BLaER1 treated with 17β-estradiol and CSF1 and Interleukin-3, amounts not matched to agents 10 nM and 100 nM (cell line): ENCODE results near the gene VAMP3.
A peak's percentile ranks its signal among the peaks of the same experiment; 100 is the strongest.
"Not testable (repeated sequence)": the region's sequence is repeated elsewhere in the genome, so short reads cannot be mapped to it uniquely, and the experiment has no call there.

ENCODE experiments used
- H3K27ac ChIP-seq, 11 experiments: shearing (Covaris generic); formaldehyde crosslinking; 2 replicates each; pipeline ENCODE4 v1.8.1; 2022
- H3K27me3 ChIP-seq, 11 experiments: shearing (Covaris generic); formaldehyde crosslinking; 2 replicates each; pipeline ENCODE4 v1.8.1; 2022
- H3K36me3 ChIP-seq, 11 experiments: shearing (Covaris generic); formaldehyde crosslinking; 2 replicates each; pipeline ENCODE4 v1.8.1; 2022
- H3K4me1 ChIP-seq, 10 experiments: shearing (Covaris generic); formaldehyde crosslinking; 2 replicates each; pipeline ENCODE4 v1.8.1; 2022
- H3K4me2 ChIP-seq, 11 experiments: shearing (Covaris generic); formaldehyde crosslinking; 2 replicates each; pipeline ENCODE4 v1.8.1; 2022
- H3K4me3 ChIP-seq, 10 experiments: shearing (Covaris generic); formaldehyde crosslinking; 2 replicates each; pipeline ENCODE4 v1.8.1; 2022
- H3K9ac ChIP-seq, 11 experiments: shearing (Covaris generic); formaldehyde crosslinking; 2 replicates each; pipeline ENCODE4 v1.8.1; 2022
- H3K9me3 ChIP-seq, 11 experiments: shearing (Covaris generic); formaldehyde crosslinking; replicated peaks in 1 of 11; 2 replicates each; pipeline ENCODE4 v1.8.1; 2022
- H4K20me1 ChIP-seq, 11 experiments: shearing (Covaris generic); formaldehyde crosslinking; 2 replicates each; pipeline ENCODE4 v1.8.1; 2022
- Cebpa-rat ChIP-seq, 11 experiments: shearing (Covaris generic); IDR thresholded peaks; 2 replicates each; pipeline ENCODE4 v1.8.1; 2022

VAMP3 gene

GRCh38 chr1:7784492-7785071 lies 13.5 kb downstream of the VAMP3 start:
- Histone ChIP-seq H3K27ac (peak overlapping the region; percentile 53 to 72 (median 64); a peak in 16 of 22 replicates), H3K36me3 (peaks cover 21 to 34% (median 26%) of the 10 kb centered on the region in 11 experiments), H4K20me1 (peaks cover 0 to 20% (median 0%) of the 10 kb centered on the region in 11 experiments; a peak in 7 of 22 replicates), H3K4me2 (peak overlapping the region; percentile 34 to 61 (median 47)), H3K4me3 (peak overlapping the region in 8 of 10 experiments; percentile 42 to 68 (median 60); a peak in 15 of 20 replicates), H3K27me3 (no peaks in the 10 kb centered on the region), H3K4me1 (peaks cover 32 to 52% (median 40%) of the 10 kb centered on the region in 10 experiments), H3K9ac (peak overlapping the region in 3 of 11 experiments; percentile 59 to 62 (median 59); a peak in 3 of 22 replicates), H3K9me3 (peaks cover 6 to 27% (median 16%) of the 10 kb centered on the region in 11 experiments)
- TF ChIP-seq Cebpa-rat (IDR thresholded peaks at IDR 0.05): no peak

- Histone ChIP-seq H3K4me2 (no peak overlapping the region; a peak in 1 of 22 replicates), H3K27ac (no peak overlapping the region), H3K36me3 (peaks cover 21 to 34% (median 26%) of the 10 kb centered on the region in 11 experiments), H3K4me1 (peaks cover 32 to 48% (median 38%) of the 10 kb centered on the region in 10 experiments), H4K20me1 (peaks cover 0 to 20% (median 0%) of the 10 kb centered on the region in 11 experiments; a peak in 7 of 22 replicates), H3K9ac (no peak overlapping the region), H3K9me3 (peaks cover 11 to 32% (median 22%) of the 10 kb centered on the region in 11 experiments), H3K4me3 (no peak overlapping the region), H3K27me3 (no peaks in the 10 kb centered on the region)
- TF ChIP-seq Cebpa-rat (IDR thresholded peaks at IDR 0.05): no peak
These were observed 14.0 kb downstream of the VAMP3 start for GRCh38 chr1:7785108-7785507.

- Histone ChIP-seq H3K4me2 (peak overlapping the region in 2 of 11 experiments; percentile 6 to 34; a peak in 3 of 22 replicates), H3K4me3 (no peak overlapping the region), H3K36me3 (peaks cover 21 to 38% (median 31%) of the 10 kb centered on the region in 11 experiments; a peak in 20 of 22 replicates), H3K27ac (no peak overlapping the region), H3K4me1 (peaks cover 15 to 31% (median 21%) of the 10 kb centered on the region in 10 experiments), H4K20me1 (peaks cover 0 to 8% (median 0%) of the 10 kb centered on the region in 11 experiments; a peak in 2 of 22 replicates), H3K9ac (no peak overlapping the region), H3K27me3 (no peaks in the 10 kb centered on the region), H3K9me3 (peaks cover 28 to 49% (median 38%) of the 10 kb centered on the region in 11 experiments)
- TF ChIP-seq Cebpa-rat (IDR thresholded peaks at IDR 0.05): no peak
These were observed 15.7 kb downstream of the VAMP3 start for GRCh38 chr1:7786795-7787194.

- H3K4me2 ChIP-seq: no peak overlapping the region
- no peaks in the 10 kb centered on the region for H3K27me3 ChIP-seq
- peak overlapping the region in 2 of 10 experiments; percentile 13 to 32; a peak in 2 of 20 replicates for H3K4me3 ChIP-seq
- no peak overlapping the region for H3K27ac ChIP-seq
- H4K20me1 ChIP-seq: no peaks in the 10 kb centered on the region
- peaks cover 39 to 60% (median 48%) of the 10 kb centered on the region in 11 experiments for H3K9me3 ChIP-seq
- no peak for TF ChIP-seq Cebpa-rat (IDR thresholded peaks at IDR 0.05)
- H3K36me3 ChIP-seq: peaks cover 21 to 50% (median 39%) of the 10 kb centered on the region in 11 experiments; a peak in 20 of 22 replicates
- peaks cover 0 to 17% (median 3%) of the 10 kb centered on the region in 10 experiments; a peak in 7 of 20 replicates for H3K4me1 ChIP-seq
- H3K9ac ChIP-seq: no peak overlapping the region
These were observed 18.7 kb downstream of the VAMP3 start for GRCh38 chr1:7789828-7790227.

- H3K27ac ChIP-seq, H3K27me3 ChIP-seq, H3K9ac ChIP-seq, H3K4me2 ChIP-seq, H4K20me1 ChIP-seq: not testable (repeated sequence)
- Histone ChIP-seq H3K4me1 (peaks cover 0 to 15% (median 3%) of the 10 kb centered on the region in 10 experiments; a peak in 7 of 20 replicates), H3K4me3 (peak overlapping the region in 5 of 10 experiments; percentile 13 to 32 (median 25); a peak in 6 of 20 replicates), H3K9me3 (peaks cover 39 to 59% (median 48%) of the 10 kb centered on the region in 11 experiments), H3K36me3 (peaks cover 21 to 50% (median 39%) of the 10 kb centered on the region in 11 experiments; a peak in 20 of 22 replicates)
These were observed 19.9 kb downstream of the VAMP3 start for GRCh38 chr1:7791027-7791426.

GRCh38 chr1:7795406-7795805 lies 24.3 kb downstream of the VAMP3 start:
- Histone ChIP-seq H3K27me3 (no peaks in the 10 kb centered on the region), H3K9ac (no peak overlapping the region), H3K4me3 (no peak overlapping the region), H3K4me1 (no peaks in the 10 kb centered on the region), H3K27ac (no peak overlapping the region), H4K20me1 (no peaks in the 10 kb centered on the region), H3K4me2 (no peak overlapping the region), H3K36me3 (peaks cover 9 to 27% (median 23%) of the 10 kb centered on the region in 11 experiments; a peak in 20 of 22 replicates), H3K9me3 (peaks cover 25 to 35% (median 28%) of the 10 kb centered on the region in 11 experiments)
- no peak for TF ChIP-seq Cebpa-rat (IDR thresholded peaks at IDR 0.05)

- Histone ChIP-seq H3K27ac (no peak overlapping the region), H3K36me3 (peaks cover 0 to 8% (median 0%) of the 10 kb centered on the region in 11 experiments; a peak in 4 of 22 replicates), H3K4me1 (peaks cover 0 to 7% (median 0%) of the 10 kb centered on the region in 10 experiments; a peak in 6 of 20 replicates), H3K9ac (no peak overlapping the region), H3K27me3 (no peaks in the 10 kb centered on the region), H3K4me2 (no peak overlapping the region), H3K9me3 (no peaks in the 10 kb centered on the region), H3K4me3 (no peak overlapping the region), H4K20me1 (no peaks in the 10 kb centered on the region)
- no peak for TF ChIP-seq Cebpa-rat (IDR thresholded peaks at IDR 0.05)
These were observed 34.4 kb downstream of the VAMP3 start for GRCh38 chr1:7805460-7805859.

GRCh38 chr1:7808253-7808844 lies 37.3 kb downstream of the VAMP3 start:
- H3K9me3 ChIP-seq: peaks cover 9 to 12% (median 10%) of the 10 kb centered on the region in 11 experiments
- H3K27ac ChIP-seq: no peak overlapping the region
- H3K27me3 ChIP-seq: no peaks in the 10 kb centered on the region
- no peak overlapping the region for H3K4me3 ChIP-seq
- no peak overlapping the region for H3K4me2 ChIP-seq
- H3K36me3 ChIP-seq: peaks cover 4 to 14% (median 7%) of the 10 kb centered on the region in 11 experiments
- H4K20me1 ChIP-seq: no peaks in the 10 kb centered on the region
- no peak for TF ChIP-seq Cebpa-rat (IDR thresholded peaks at IDR 0.05)
- peaks cover 0 to 12% (median 0%) of the 10 kb centered on the region in 10 experiments; a peak in 6 of 20 replicates for H3K4me1 ChIP-seq
- no peak overlapping the region for H3K9ac ChIP-seq

- Histone ChIP-seq H3K36me3 (peaks cover 9 to 20% (median 15%) of the 10 kb centered on the region in 11 experiments), H3K4me3 (no peak overlapping the region), H3K9me3 (peaks cover 21 to 26% (median 23%) of the 10 kb centered on the region in 11 experiments), H3K27ac (no peak overlapping the region), H3K4me1 (peaks cover 0 to 12% (median 0%) of the 10 kb centered on the region in 10 experiments; a peak in 6 of 20 replicates), H3K27me3 (no peaks in the 10 kb centered on the region), H3K4me2 (no peak overlapping the region), H3K9ac (no peak overlapping the region), H4K20me1 (no peaks in the 10 kb centered on the region)
- TF ChIP-seq Cebpa-rat (IDR thresholded peaks at IDR 0.05): no peak
These were observed 38.6 kb downstream of the VAMP3 start for GRCh38 chr1:7809742-7810141.
